Stimulated activated CD4-positive, alpha-beta T cell treated with anti-CD3 and anti-CD28 coated beads, Interleukin-12 subunit alpha, Interleukin-12 subunit beta, amount 100 ng/mL, for 48 hours (primary cell): ENCODE results near the gene UPF3A.
A peak's percentile ranks its signal among the peaks of the same experiment; 100 is the strongest.
"Not testable (repeated sequence)": the region's sequence is repeated elsewhere in the genome, so short reads cannot be mapped to it uniquely, and the experiment has no call there.

Experiments used
- DNase-seq, 3 donors: peaks; one replicate each; pipeline ENCODE4 v3.0.0-alpha.2; 2020; ENCODE audit warnings: low read depth in 2 of 3, low spot score in 1 of 3

Gene UPF3A

DNA sequence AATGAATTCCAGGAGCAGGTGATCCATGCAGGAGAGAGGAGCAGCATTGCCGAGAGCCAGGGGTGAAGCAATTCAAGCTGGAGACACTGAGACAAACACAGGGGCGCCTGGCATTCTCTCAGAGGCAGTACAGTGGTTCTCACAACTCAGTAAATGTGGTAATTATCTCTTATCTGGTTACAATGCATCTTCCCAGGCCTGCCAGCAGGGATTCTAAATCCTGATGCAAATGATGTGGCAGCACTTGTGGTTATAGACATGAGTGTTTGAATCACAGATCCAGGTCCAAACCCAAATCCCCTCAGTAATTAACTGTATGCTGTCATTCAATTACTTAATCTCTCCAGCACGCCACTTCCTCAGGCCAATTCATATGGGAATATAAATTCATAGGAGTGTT lies 52.5 kb downstream of the UPF3A start:
- not testable (repeated sequence) for DNase-seq

DNA sequence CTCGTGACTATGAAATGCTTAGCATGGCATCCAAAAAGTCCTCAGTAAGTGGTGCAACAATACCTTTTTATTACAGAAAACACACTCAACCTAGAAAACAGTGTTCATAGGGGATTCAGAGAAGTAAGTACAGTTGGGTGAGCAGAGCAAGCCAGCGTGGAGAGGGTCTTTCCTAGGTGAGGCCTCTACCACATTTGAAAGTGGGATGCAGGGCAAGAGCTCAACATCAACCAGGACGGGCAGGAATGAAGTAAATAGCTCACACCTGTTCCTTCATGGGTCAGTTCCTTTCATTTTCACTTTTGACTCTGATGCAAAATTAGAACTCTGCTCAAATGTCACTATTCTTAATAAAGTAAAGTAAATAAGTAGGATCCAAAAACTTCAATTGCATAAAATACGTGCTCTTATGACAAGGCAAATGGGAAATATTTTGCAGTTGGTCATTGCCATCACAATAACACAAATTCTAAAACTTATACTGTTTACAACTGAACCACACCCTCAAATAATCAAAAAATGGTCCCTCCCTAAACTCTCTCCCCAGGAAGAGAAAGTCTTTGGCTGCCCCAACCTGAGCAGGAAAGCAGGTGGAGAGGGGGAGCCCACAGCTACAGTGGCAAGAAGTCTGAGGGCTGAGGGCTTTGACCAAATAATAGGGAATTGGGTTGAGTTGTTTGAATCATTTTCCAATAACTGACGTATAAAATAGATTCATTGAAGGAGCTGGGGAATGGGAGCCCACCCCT lies 53.1 kb downstream of the UPF3A start:
- DNase-seq: no peak

DNA sequence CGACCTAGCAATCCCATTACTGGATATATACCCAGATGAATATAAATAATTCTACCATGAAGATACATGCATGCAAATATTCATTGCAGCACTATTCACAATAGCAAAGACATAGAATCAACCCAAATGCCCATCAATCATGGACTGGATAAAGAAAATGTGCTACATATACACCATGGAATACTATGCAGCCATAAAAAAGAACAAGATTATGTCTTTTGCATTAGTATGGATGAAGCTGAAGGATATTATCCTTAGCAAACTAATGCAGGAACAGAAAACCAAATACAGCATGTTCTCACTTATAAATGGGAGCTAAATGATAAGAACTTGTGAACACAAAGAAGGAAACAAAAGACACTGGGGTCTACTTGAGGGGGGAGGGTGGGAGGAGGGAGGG lies 55.1 kb downstream of the UPF3A start:
- not testable (repeated sequence) for DNase-seq

DNA sequence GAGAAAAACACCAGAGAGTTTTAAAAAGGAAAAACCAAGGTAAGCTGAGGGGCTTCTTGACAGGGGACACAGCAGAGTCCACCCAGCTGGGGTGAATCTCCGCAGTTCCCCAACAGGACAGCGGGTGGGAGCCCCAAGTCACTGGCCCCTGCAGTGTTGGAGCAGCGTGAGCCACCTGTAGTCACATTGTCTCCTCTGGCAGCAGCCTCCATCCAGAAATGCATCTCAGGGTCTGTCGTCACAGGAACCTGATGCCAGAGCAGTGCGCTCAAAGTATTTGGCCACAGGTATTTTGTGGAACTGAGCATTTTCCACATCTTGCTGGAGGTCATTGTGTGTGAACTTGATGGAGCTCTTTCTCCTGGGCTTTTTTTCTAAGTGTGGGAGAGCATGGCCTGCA lies 57.6 kb downstream of the UPF3A start:
- no peak for DNase-seq

DNA sequence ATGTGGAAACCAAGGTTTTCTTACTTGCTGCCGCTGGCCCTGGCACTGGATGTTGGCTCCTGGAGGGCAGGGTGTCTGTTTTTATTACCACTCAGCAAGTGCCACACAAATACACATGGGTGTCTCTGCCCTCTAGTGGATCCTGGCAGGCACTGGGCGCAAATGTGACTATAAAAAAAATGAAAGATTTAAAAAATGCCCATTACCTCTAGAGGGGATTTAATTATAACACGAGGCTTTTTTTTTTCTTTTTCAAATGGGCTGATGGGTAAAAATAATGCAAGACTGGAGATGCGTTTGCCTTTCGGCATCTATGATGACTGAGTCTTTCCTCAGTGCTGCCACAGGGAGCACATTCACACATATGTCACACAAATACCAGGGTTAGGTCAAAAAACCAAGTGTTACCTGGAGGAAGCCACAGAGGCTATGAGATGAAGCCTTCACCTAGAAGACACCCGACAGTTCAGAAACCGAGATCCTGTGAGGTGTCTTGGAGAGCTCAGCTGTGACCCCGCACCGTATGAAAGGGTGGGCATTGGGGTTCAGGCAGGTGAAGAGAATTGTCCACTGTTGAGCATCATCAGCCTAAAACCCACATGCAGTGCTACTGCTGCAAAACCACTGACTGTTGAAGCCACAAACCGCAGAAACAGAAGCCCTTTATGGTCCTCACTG lies 58.6 kb downstream of the UPF3A start:
- DNase-seq: peak; percentile 16 to 31 (median 23)

DNA sequence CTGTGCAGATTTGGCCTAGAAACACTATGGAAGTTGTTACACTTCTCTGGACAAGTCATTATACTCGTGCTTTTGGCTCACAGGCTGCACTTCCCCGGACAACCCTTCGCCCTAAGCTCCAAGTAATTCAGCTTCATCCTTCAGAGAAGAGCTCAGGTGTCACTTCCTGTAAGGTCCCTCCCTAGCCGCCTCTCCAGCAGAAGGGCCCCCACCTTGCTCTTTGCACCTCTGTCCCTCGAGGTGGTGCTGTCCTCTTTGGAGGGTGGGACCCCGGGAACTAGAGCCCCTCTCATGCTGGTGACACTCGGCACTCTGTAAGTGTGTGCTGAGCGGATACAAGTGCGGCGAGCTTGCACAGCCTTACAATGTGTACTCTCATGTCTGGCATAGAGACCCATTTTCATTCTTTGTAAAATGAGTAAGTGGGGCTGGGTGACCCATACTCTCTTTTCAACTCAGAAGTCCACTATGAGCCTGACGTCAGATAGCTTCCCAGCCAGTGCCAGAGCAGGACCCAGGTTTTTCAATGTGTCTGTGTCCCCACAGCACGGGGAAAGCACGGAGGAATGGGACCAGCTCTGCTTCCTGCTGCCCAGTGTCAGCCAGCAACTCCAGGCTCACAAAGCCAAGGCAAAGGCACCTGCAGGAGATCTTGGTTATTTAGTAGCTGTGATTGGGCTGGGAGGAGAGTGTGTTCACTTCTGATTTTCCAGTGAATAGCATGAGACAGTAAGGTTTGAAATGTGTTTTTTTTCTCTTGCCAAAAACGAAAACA lies 59.8 kb downstream of the UPF3A start:
- DNase-seq: no peak

DNA sequence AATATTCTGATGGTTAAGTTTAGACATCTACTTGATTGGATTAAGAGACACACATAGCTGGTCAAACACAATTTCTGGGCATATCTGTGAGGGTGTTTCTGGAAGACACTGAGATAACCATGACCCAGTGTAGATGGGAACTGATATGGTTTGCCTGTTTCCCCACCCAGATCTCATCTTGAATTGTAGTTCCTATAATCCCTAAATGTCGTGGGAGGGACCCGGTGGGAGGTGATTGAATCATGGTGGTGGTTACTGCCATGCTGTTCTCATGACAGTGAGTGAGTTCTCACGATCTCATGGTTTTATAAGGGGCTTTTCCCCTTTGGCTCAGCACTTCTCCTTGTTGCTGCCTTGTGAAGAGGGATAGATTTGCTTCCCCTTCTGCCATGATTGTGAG lies 65.9 kb downstream of the UPF3A start:
- not testable (repeated sequence) for DNase-seq

DNA sequence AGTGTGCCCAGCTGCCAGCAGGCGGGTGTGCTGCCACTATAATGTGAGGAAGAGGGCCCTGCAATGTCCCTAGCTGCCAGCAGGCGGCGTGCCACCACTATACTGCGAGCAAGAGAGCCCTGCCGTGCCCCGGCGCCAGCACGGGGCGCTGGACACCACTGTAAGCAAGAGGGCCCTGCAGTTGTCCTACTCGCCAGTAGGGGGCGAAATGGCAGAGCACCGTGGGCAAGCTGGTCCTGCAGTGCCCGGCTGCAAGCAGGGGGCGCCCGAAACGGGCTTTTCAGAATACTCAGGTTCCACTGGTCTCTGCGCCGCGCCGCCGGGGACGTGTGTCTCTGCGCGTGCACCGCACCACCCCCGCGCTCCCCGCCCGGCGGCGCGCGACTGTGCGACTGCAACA lies 71.4 kb downstream of the UPF3A start:
- DNase-seq: peak in 2 of 3 donors; percentile 19 to 40

DNA sequence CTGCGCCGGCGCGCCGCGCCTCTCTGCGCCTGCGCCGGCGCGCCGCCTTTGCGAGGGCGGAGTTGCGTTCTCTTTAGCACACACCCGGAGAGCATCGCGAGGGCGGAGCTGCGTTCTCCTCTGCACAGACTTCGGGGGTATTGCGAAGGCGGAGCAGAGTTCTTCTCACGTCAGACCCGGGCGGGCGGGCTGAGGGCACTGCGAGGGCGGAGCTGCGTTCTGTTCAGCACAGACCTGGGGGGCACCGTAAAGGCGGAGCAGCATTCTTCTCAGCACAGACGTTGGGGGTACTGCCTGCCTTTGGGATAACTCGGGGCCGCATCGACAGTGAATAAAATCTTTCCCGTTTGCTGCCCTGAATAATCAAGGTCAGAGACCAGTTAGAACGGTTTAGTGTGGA lies 72.0 kb downstream of the UPF3A start:
- not testable (repeated sequence) for DNase-seq
